Kidney capillary endothelial cell (primary cell): ENCODE measurements around the gene FSTL5.
A peak's percentile ranks its signal among the peaks of the same experiment; 100 is the strongest.
"Not testable (repeated sequence)": the region's sequence is repeated elsewhere in the genome, so short reads cannot be mapped to it uniquely, and the experiment has no call there.

ENCODE experiments used
- DNase-seq: peaks from one replicate; pipeline ENCODE4 v3.0.0-alpha.2; 2018; ENCODE audit warnings: low spot score

The FSTL5 gene

GRCh38 chr4:161829591-161829990, 334.2 kb downstream of the FSTL5 start:
- no peak for DNase-seq

DNA sequence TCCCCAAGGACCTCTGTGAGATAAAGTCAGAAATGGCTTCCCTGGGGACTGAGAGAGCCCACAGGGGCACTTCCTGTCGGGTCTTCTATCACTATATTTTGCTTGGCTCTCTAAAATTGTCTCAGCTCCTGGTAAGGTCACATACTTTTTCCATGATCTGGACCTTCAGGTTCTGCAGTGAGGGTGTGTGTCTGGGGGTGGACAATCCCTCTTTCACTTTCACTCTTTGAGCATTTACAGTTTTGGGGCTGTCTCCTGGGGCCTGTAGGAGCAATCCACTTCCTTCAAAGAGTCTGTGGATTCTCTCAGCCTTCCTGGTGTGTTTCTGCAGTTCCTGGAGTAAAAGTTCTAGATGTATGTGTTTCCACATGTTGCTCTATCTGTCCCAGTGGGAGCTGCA, 335.7 kb downstream of the FSTL5 start:
- no peak for DNase-seq

DNA sequence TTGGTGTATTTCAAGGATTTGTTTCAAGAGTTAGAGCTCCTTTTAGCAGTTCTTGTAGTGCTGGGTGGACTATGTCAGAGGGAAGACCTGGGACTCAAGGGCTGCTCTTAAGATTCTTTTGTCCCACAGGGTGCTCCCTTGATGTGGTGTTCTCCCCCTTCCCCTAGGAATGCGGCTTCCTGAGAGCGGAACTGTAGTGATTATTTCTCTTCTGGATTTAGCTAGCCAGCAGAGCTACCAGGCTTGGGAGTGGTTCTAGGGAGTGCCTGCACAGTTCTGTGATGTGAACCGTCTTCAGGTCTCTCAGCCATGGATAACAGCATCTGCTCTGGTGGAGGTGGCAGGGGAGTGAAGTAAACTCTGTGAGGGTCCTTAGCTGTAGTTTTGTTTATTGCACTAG, 336.8 kb downstream of the FSTL5 start:
- no peak for DNase-seq

DNA sequence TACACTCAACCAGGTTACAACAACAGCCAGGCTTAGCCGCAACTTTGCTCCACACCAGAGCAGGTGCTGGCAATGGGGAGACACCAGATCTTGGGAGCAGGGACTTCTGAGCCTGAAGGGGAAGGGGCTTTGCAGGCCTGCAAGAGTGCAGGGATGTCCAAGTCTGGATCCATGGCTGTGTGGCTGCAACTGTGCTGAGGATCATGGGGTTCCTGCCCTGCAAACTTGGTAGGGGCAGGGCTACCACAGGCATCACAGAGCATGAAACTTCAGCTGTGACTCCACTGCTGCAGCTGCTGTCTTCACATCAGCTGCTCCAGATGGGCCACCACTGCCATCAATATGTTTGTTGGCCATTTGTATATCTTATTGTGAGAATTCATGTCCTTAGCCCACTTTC, 340.4 kb downstream of the FSTL5 start:
- no peak for DNase-seq

DNA sequence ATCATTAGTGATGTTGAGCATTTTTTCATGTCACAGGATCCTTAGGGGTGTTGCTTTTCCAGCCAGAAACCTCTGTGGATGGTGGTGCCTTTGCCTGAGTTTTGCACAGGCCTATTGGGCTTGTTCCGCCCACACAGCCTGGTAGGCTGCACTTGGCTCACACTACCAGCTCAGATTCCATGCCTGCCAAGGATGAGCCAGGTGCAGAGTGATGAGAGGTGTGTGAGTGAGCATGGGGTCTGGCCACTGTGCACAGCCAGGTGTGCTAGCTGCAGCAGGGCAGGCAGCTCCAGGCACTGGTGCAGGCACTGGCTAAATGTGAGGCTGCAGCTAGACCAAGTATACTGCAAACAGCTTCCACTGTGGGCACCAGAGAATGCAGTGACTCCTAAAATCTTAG, 341.6 kb downstream of the FSTL5 start:
- no peak for DNase-seq

- DNase-seq, result no peak
Observed at GRCh38 chr4:161817914-161818313, 345.9 kb downstream of the FSTL5 start.

DNA sequence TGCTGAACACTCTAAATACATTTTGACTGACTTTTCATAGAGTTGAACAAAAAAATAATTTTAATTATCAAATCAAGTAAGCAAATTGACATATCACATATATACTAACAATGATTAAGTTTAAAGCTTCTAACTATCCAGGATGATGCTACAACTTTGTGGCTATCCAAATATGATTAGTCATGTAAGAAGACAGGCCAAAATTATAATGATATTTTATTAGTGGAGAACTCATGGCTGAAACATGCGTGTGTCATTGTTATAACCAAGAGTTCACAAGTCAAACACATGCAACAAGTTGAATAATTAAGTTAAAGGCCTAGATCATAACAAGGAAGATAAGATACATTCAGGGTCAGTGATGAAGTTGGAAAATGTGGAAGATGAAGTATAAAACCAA, 346.8 kb downstream of the FSTL5 start:
- no peak for DNase-seq

GRCh38 chr4:161815841-161816240, 348.0 kb downstream of the FSTL5 start:
- DNase-seq, result no peak

GRCh38 chr4:161813889-161814288, 349.9 kb downstream of the FSTL5 start:
- DNase-seq, result no peak

DNA sequence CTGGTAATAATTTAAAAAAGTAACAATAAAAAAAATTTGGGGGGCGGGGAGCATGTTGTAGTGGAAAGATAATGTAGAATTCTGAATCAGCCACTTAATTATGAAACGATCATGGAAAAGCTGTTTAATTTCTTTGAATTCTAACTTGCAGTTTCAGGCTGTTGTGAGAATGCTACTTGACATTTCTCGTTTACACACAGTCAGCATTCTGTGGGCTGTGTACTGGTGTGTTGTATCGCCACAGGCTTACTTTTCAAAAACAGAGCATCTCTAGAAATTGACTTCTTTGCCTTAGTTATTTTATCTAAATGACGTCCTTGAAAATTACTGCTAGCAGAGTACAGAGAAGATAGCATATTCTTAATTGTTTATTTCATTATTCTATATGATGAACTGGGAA, 350.4 kb downstream of the FSTL5 start:
- no peak for DNase-seq

DNA sequence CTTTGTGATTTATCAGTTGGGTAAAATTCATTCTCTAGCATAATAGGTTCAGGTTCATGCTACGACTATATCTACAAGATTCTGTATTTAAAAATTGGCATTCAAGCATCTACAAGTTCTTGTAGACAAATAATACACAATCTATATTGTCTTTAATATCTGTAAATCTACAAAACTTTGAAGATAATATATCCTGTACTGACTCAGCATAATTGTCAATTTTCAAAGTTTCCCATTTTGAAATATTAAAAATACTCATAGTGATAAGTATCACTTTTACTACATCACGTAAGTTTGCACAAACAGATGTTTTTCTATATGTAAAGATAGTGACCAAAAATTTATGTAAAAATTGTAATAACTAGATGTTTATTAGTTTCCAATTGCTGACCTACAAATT, 360.6 kb downstream of the FSTL5 start:
- DNase-seq, result no peak

DNA sequence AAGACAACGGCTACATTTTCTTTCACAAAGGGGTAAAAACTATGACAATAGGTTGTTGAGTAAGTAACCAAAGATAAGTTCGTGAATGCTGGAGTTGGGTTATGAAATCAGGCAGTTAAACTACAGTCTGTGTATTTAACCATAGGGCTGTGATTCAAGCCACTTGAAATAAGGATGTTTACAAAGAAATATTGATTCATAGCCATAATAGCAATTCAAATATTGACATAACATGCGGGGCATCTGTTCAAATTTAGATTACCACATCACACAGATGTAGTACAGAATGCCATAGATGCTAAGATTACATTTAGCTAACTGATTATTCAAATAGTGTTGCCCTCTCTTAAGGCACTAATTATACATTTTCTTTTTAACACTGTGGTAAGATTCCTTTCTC, 364.1 kb downstream of the FSTL5 start:
- DNase-seq, result no peak

DNA sequence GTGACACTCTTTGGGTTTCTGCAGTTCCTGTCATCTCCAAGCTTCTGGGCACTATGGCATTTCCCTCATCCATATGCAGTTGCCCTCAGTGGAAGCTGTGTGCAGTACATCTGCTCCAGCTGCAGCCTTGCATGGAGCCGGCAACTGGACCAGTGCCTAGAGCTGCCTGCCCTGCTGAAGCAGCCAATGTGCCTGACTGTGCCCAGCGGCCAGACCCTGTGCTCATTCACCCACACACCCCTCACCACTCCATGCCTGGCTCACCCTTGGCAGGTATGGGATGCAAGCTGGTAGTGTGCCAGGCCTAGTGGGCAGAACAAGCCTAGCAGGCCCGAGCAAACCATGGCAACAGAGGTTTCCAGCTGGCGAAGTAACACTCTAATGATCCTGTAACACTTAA, 370.8 kb downstream of the FSTL5 start:
- DNase-seq, result no peak

DNA sequence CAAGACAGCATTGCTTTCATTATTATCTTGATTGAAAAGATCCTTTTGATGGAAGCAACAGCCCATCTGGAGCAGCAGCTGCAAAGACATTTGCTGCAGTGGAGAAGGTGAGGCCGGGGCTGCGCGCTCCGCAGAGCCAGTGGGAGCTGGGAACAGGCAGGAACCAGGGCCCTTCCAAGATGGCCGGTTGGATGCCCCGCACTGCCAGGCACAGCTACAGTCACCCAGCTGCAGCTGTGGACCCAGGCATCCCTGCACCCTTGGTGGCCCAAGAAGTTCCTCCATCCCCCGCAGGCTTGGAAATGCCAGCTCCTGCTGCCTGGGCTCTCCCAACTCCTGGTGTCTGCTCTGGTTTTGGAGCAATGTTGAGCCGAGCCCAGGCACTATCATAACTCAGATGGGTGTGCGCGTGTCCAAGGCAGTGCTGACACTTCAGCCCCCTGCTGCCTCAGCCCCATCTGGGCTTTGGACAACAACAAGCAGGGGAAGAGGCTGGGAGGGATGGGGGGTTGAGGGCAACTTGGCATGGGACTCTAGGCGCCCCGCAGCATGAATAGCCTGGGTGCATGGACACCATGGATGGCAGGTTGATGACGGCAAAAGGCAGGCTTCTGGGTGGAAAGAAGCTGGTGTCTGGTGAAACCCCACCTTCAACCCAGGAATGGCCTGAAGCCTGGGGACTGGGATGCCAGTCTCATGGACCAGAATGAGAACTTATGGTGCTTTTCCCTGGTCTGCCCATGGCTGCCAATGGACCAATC, 371.8 kb downstream of the FSTL5 start:
- no peak for DNase-seq

DNA sequence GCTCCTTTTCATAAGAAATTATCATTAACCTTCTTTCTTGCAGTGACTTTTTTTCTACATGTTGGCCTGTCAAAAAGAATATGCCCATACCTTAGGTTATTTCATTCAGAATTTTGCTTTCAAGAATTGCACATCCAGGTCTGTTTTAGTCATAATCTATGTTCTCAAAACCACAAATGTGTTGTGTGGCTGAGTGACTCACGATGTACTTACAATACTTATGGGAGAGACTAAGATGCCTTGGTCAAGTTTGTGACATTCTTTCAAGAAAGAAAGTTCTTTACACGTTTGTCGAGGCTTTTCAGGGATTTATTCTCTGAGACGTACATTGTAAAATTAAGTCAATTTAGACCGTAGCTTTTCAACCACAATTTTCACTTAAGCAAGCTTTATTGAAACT, 396.7 kb downstream of the FSTL5 start:
- DNase-seq, result no peak

DNA sequence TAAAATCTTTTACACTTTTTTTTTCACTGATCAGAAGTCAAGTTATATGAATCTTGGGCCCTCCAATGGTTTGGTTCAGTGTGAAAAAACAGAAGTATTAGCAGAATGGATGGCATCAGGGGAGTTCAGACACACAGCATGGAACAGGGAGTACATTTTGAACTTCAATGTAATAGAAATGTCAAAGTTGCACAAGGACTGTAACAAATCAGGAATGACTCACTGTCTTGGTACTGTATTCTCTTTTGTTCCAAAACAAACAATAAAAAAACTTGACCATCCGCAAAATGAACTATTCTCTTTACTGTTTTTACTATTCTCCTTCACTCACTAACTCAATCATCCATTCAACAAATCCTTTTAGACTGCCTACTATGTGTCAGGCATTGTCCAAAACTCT, 401.0 kb downstream of the FSTL5 start:
- DNase-seq, result no peak

DNA sequence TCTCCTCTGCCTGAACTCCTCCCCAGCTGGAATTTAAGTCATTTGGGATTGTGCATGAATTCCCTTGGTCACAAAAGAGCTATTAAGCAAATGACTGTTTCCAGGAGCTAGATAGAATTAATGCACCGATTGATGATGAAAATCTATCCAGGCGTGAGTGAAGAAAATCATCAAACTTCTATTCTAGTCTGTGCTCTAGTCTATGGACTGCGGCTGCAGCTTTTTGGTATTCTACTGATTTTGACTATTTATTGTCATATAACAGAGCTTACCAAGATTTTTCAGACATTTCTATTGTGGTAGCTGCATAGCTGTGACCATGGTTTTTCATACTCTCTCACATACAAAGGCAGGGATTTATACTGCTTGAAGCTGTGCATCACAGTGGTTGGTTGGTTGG, 403.8 kb downstream of the FSTL5 start:
- no peak for DNase-seq

GRCh38 chr4:161758412-161758811, 405.4 kb downstream of the FSTL5 start:
- not testable (repeated sequence) for DNase-seq

DNA sequence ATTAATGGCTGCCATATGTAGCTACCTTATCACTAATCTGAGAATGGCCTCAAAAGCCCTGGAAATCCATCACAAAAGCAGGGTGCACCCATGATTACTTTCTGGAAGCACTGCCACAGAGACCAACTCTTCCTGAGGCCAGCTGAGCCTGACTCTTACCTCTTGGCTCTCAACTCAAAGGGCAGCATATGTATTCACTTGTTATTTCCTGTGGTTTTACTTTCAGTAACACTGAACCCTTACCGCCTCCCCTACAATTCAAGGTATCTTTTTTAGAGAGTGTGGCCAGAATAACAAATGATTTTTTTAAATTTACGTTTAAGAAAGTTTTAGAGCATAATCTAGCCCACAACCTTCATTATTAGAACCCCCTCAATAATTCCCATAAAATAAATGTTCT, 434.9 kb downstream of the FSTL5 start:
- DNase-seq, result no peak

- DNase-seq, result no peak
Observed at GRCh38 chr4:161721947-161722346, 441.9 kb downstream of the FSTL5 start.

DNA sequence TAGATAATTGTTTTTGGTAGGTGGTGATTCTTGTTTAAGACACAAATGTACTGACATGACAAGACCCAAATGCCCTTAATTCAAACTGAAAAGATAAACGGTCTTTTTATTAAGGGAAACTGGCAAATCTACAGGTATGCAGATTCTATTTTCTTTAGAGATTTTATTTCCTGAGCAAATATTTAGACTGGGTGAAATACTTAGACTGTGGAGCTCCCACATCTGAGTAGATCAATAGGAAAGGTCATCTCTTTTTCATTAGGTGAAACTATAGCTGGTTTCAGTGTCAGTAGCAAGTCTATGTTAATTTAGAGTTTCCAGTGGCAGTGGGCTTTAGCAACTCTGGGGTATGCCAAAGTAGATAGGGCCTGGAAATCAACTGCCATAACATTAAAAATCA, 446.7 kb downstream of the FSTL5 start:
- no peak for DNase-seq

GRCh38 chr4:161714931-161715330, 448.9 kb downstream of the FSTL5 start:
- no peak for DNase-seq

DNA sequence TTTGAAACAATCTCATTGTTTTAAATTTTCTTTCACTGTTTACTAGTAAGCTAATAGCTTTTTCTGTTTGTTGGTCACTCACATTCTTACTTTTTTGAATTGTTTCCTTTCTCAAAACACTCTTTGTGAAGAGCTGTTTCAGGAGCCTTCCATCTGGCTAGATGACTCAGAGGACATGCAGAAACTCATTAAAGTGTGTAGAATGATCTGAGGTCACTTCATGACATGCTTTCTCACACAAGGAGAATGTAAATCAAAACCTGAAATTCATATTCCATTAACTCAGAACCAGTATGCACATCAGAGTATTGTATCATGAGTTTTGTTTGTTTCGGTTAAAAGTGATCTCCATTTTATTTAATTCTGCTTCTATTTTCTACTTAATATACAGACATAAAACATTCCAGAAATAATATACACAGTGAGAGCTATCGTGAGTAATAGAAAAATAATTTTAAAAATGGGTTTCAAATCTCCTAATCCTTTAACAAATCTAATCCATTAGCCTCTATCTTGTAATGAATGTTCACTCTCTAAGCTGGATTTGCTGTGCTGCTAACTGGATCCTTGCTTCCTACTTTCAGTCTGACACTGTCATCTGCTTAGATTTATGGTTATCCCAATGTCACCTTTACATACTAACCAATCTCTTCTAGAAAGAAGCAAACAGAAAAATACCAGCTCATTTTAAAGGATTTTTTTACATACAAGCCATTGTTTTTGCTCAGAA, 449.6 kb downstream of the FSTL5 start:
- DNase-seq, result peak; percentile 33

- no peak for DNase-seq
Observed at GRCh38 chr4:161704653-161705052, 459.1 kb downstream of the FSTL5 start.
